Mammary epithelial cell (primary cell): ENCODE results near the gene SNX30.

Experiments used
- CTCF ChIP-seq, 2 donors: IDR thresholded peaks in 1 of 2; conservative IDR thresholded peaks in 1 of 2; 2 replicates each; pipeline ENCODE4 v1.5.1; 2011 to 2012; ENCODE audit warnings: inconsistent platforms in 2 of 2, low read length in 2 of 2, mild to moderate bottlenecking in 2 of 2, control low read depth in 1 of 2, low read depth in 1 of 2; ENCODE audit not compliant: insufficient read depth in 1 of 2; ENCODE audit errors: extremely low read depth in 1 of 2
- EZH2 ChIP-seq: IDR thresholded peaks from 2 replicates; pipeline ENCODE4 v1.6.1; 2012; ENCODE audit warnings: low read length, inconsistent platforms, borderline replicate concordance

- peak; percentile 83 to 90 for TF ChIP-seq CTCF (conservative IDR thresholded peaks at IDR 0.05 in 1 of 2, IDR thresholded peaks at IDR 0.05 in 1 of 2; ENCODE audit: extremely low read depth in 1 of 2, insufficient read depth in 1 of 2, low read depth in 1 of 2, low read length in 2 of 2)
- no peak for TF ChIP-seq EZH2
These were observed 42.8 kb downstream of the SNX30 start for GRCh38 chr9:112793213-112793810.
